Activated CD4-positive, alpha-beta T cell treated with anti-CD3 and anti-CD28 coated beads, Interleukin-2, amount 50 U/mL, for 16 hours (primary cell): ENCODE data around the gene MBD3.

Experiments used
- DNase-seq: peaks from one replicate; pipeline ENCODE4 v3.0.0-alpha.2; 2020

The MBD3 gene

GRCh38 chr19:1592024-1592754 lies 476 bp downstream of the MBD3 start:
- DNase-seq, result peak; percentile 88

DNA sequence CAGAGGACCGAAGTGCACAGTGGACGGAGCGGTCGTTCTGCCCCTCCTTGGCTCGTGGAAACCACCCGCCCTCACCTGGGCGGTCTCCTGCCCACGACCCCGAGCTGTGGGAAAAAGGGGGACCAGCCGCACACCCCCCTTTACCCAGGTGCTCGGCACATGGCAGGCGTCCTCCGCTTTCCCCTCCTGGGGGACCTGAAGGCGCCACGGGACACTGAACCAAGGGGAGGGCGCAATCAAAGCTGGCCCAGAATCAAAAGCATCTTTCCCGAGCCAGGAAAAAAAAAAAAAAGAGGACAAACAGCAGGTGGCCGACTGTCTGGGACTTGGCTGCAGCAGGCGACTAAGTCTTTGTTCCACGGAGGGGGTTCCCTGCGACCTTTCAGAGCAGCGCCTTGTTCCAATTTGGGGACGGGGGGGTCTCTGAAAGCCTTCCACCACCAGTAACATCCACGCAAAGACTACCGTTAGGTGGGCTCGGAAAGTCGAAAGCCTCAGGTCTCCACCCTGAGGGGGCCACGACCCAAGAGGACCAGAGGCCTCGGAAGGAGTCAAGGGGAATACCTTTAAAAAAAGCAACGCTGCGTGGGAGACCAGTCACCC lies 1.1 kb downstream of the MBD3 start:
- no peak for DNase-seq

DNA sequence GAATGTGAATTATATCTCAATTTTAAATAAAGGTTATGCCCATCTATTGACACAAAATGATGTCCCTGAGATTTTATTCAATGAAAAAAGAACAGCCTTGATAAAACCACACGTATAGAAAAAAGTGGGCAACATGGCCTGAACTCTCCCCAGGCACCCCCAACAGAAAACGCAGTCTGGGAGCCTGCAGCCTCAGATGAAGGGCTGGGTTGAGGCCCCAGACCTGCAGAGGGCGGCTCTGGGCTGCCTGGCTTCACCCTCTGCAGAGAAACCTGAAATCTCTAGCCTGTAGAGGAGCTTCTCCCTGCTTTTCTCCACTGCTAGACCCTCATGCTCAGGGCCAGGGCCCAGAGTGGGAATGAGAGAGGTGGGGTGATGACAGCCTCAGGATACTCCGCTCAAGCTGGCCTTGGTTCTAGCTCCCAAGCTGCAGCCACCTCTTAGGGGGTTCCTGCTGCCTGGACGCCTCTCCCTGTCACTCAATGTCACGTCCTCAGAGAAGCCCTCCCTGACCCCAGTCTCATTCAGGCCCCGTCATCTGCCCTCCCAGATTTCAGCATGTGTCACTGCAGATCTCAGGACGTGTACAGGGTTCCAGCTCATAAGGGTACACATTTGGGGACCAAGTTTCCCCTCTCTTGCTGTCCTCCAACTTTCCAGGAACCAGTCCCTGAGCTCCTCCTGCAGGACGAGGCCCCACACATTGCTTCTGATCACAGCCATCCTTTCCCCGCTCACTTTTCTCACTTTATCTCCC lies 1.8 kb downstream of the MBD3 start:
- DNase-seq, result peak; percentile 45

DNA sequence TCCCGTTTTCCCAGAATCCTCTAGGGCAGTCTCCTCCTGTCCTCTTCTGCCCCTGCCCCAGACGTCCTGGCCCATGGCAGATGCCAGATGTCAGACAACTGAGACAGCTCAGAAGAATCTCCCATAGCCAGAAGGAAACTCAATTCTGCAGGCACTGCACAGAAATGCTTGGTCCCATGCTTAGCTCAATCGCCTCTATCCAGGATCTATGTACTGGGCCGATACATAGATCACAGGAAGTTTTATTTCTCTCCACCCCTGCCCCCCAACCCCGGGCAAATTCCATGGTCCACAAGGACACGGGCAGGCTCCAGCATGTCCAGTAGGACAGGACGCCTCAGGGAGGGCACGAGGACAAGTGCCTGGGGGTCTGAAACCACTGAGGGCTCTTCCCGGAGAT lies 4.8 kb downstream of the MBD3 start:
- no peak for DNase-seq

DNA sequence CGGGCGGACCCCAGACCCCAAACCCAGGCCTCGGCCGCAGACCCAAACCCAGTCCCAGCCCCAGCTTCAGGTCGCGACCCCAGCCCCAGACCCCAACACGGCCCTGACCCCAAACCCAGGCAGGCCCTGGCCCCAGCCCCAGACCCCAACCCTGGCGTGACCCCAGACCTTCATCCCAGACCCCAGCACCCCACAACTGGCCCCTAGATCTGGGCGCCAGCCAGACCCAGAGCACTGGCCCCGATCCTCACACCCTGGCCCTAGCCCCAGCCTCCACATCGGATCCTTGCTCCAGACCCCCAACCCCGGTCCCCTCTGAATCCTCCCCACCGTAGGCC lies 7.5 kb downstream of the MBD3 start:
- no peak for DNase-seq

DNA sequence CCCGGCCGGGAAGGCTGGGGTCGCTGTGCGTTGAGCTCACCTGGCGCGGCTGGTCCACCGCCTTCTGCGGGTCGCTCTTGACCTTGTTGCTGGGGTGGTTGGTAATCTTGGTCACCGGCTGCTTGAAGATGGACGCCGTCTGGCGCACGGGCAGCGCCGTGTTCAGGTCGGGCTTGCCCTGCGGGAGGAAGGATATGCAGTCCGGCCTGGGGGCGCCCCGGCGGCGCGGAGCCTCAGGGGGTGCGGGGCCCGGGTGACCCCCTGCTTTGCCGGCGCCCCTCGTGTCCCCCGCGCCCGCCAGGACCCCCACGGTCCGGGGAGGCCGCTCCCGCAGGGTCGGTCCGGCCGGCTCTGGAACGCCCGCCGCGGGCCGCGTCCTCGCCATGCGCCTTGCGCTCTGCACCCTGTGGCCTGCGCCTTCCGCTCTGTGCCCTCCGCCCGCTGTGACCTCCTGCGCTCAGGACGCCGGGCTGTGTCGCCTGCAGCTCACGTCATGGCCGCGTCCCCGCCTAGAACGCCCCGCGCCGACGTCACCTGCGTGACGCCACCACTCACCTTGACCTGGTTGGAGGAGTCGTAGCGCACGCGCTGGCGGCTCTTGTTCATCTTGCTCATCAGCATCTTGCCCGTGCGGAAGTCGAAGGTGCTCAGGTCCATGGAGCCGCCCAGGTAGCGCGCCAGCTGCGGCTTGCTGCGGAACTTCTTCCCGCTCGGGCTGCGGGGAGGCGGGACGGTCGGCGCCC lies 8.0 kb downstream of the MBD3 start:
- no peak for DNase-seq

DNA sequence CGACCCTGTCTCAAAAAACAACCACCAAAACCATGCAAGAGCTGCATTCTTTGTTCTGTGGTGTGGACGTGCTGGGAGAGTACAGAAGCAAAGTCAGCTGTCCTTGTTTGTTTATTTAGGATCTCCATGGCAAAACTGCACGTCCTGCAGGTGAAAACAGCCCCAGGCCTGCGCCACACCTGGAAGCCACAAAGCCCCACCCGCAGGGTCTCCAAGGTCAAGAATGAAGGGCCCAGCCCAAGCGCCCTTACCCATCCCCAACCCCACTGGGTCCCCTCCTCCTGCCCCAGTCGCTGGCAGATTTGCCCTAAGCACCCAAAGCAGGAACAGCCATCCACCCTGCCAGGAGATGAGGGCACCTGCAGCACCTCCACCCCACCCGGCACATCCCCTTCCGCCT lies 10.5 kb downstream of the MBD3 start:
- DNase-seq, result no peak

GRCh38 chr19:1580957-1581356 lies 11.7 kb downstream of the MBD3 start:
- DNase-seq, result no peak

DNA sequence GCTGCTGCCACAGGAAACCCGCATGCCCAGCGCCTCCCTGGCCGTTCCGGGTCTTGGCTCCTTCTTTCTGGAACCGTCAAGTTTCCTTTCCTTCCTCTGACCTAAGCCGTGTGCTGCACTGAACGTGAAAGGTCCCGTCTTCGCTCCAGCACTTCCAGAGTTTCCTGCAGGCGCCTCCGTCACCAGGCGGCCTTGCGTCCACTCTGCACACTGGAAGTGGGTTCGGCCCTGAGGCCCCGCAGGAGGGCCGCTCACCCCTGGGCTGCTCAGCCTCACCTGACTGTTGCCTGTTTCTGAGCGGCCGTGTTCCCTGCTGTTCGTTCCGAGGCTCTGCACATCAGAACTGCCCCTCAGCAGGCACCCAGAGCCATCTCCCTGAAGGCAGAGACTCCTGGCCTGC lies 12.3 kb downstream of the MBD3 start:
- DNase-seq, result no peak

DNA sequence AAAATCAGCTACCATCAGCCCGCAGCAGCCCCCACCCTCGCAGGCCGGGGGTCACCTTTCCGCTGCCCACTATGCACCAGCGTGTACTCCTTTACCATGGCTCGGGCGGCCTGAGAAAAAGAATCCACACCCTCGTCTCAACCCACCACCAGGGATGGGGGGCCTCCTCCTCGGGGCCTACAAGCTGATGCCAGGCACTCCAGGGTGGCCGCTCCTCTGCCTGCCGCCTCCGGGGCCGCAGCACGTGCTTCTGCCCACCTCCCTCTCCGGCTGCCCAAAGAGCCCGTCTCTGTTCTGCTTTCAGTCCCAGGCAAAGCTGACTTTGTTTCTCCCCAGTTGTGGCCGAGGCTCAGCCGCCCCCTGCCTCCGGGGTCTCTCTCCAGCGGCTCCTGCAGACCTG lies 13.4 kb downstream of the MBD3 start:
- no peak for DNase-seq

DNA sequence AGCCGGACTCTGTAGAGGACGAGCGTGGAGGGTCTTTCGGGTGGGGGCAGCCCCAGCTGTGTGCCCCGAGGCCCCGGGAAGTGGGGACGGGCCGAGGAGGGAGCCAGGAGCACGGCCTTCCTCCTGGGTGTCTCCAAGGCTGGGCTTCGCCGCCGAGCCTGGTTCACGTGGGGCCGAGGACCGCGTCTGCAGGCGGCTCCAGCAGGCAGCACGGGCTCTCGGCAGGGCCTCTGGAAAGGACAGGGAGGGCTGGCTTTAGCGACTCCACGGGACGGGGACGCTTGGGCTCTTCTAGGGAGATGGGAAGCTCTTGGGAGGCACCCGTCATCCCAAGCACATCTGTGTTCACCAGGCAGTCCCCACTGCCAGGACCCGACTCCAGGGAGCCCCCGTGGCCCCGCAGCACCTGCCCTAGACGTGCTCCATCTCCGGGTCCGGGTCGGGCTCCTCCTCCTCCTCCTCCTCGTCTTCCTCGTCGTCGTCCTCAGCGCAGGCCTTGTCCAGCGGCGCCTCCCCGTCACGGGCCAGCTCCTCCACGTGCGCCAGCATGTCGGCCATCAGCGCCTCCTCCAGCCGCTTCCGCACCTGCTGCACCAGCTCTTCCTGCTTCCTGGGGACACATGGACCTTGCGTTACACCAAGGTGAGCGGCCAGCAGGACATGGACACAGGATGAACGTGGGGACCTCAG lies 14.6 kb downstream of the MBD3 start:
- DNase-seq, result no peak

- no peak for DNase-seq
Measured at GRCh38 chr19:1577090-1577928, 15.4 kb downstream of the MBD3 start.

GRCh38 chr19:1576242-1577089 lies 16.2 kb downstream of the MBD3 start:
- no peak for DNase-seq

- no peak for DNase-seq
Measured at GRCh38 chr19:1575323-1576241, 17.1 kb downstream of the MBD3 start.

DNA sequence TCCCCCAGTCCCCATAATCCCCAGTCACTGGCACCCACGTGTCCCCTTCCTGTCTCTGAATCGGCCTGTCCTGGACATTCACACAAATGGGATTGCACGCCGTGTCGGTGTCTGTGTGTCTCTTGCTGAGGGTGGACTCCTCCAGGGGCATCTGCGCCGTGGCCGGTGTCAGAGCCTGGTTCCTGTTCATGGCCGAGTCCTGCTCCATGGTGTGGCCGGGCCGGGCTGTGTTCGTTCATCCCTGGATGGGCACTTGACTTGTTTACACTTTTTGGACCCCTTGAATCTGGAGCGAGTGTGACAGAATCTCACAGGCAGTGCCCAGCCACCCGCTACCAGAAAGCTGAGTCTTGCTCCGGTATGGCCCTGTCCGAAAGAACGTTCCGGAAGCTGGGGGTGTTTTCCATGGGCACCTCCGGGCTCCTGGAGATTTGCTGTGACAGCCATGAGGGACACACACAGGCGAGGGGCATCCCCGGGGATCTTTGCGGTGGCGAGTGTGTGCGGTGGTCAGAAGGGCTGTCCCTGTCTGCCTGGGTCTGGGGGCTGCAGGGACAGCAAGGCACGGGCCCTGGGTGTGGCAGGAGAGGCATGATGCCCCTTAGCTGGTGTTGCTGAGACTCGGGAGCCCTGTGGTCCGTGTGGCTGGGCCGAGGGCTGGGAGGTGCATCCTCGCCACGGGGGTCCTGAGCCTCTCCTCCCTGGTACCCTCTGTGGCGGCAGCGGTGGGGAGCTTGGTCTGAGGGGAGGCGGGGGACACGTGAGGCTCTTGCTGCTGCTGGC lies 18.1 kb downstream of the MBD3 start:
- no peak for DNase-seq

- no peak for DNase-seq
Measured at GRCh38 chr19:1572795-1573194, 19.9 kb downstream of the MBD3 start.

GRCh38 chr19:1571358-1571757 lies 21.3 kb downstream of the MBD3 start:
- DNase-seq, result no peak

GRCh38 chr19:1570836-1571235 lies 21.8 kb downstream of the MBD3 start:
- DNase-seq, result no peak

DNA sequence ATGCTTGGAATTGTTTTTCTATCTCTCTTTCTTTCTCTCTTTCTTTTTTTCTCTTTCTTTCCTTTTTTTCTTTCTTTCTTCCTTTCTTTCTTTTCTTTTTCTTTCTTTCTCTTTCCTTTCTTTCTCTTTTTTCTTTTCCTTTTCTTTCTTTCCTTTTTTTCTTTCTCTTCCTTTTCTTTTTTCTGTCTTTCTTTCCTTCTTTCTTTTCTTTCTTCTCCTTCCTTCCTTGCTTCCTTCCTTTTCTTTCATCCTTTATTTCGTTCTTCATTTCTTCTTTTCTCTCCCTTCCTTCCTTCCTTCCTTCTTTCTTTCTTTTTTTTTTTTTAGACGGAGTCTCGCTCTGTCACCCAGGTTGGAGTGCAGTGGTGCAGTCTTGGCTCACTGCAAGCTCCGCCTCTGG lies 22.7 kb downstream of the MBD3 start:
- no peak for DNase-seq
